A549 (cell line): Measurements from ENCODE around the gene ATP11A.

ENCODE experiments used
- CHD2 ChIP-seq: fragments of 150-350 bp; IDR thresholded peaks from 2 replicates; pipeline ENCODE4 v1.6.1; 2014; ENCODE audit warnings: low read length; ENCODE audit not compliant: partially characterized antibody
- CTCF ChIP-seq: fragments of >200 bp; sonication (Bioruptor Twin); formaldehyde crosslinking; IDR thresholded peaks from 3 replicates; pipeline ENCODE4 v1.5.1; 2016
- ELK1 ChIP-seq: fragments of 150-350 bp; IDR thresholded peaks from 2 replicates; pipeline ENCODE4 v1.6.1; 2014; ENCODE audit warnings: low read depth, mild to moderate bottlenecking, low read length
- EP300 ChIP-seq, 2 experiments: fragments of >200 bp; sonication (Bioruptor Twin); formaldehyde crosslinking; IDR thresholded peaks; 2 replicates in 1 of 2; 3 replicates in 1 of 2; pipeline ENCODE4 v1.6.1; 2016 to 2017
- HEYL ChIP-seq: fragments of 250-450 bp; sonication (Bioruptor Pico); IDR thresholded peaks from 2 replicates; pipeline ENCODE4 v1.8.0; 2021; ENCODE audit warnings: mild to moderate bottlenecking, moderate library complexity
- HMGXB4 ChIP-seq: fragments of 250-450 bp; sonication (Bioruptor Pico); IDR thresholded peaks from 2 replicates; pipeline ENCODE4 v1.5.0; 2021; ENCODE audit warnings: mild to moderate bottlenecking, moderate library complexity, borderline replicate concordance
- JUN ChIP-seq, 2 experiments: fragments of >200 bp; sonication (Bioruptor Twin); formaldehyde crosslinking; IDR thresholded peaks; 2 replicates in 1 of 2; 3 replicates in 1 of 2; pipeline ENCODE4 v1.6.1; 2016 to 2017
- MAFK ChIP-seq: fragments of 450-650 bp; IDR thresholded peaks from 2 replicates; pipeline ENCODE4 v1.6.1; 2014; ENCODE audit not compliant: partially characterized antibody
- PBX3 ChIP-seq: IDR thresholded peaks from 2 replicates; pipeline ENCODE4 v1.6.1; 2012
- POLR2A ChIP-seq: IDR thresholded peaks from 2 replicates; pipeline ENCODE4 v1.6.1; 2012; ENCODE audit warnings: mild to moderate bottlenecking, low read length
- RCOR1 ChIP-seq: fragments of 150-350 bp; IDR thresholded peaks from 2 replicates; pipeline ENCODE4 v1.6.1; 2014; ENCODE audit warnings: antibody characterized with exemption, low read length, low read depth
- SREBF2 ChIP-seq: fragments of 450-650 bp; IDR thresholded peaks from 2 replicates; pipeline ENCODE4 v1.6.1; 2014; ENCODE audit warnings: mild to moderate bottlenecking, moderate library complexity
- ZC3H11A ChIP-seq: fragments of 450-650 bp; IDR thresholded peaks from 2 replicates; pipeline ENCODE4 v1.6.1; 2014; ENCODE audit warnings: antibody characterized with exemption, mild to moderate bottlenecking
- ZFP36 ChIP-seq: fragments of 450-650 bp; IDR thresholded peaks from 2 replicates; pipeline ENCODE4 v1.6.1; 2014; ENCODE audit warnings: borderline replicate concordance; ENCODE audit not compliant: partially characterized antibody

- no peak for TF ChIP-seq CTCF
- TF ChIP-seq MAFK = no peak
- TF ChIP-seq CHD2 = no peak
- TF ChIP-seq POLR2A = no peak
- TF ChIP-seq SREBF2 = no peak
- no peak for TF ChIP-seq JUN (IDR thresholded peaks at IDR 0.05)
- no peak for TF ChIP-seq EP300 (IDR thresholded peaks at IDR 0.05)
- no peak for TF ChIP-seq HEYL
- TF ChIP-seq RCOR1 = no peak
- no peak for TF ChIP-seq ZFP36
- TF ChIP-seq PBX3 = no peak
- no peak for TF ChIP-seq ELK1
- no peak for TF ChIP-seq ZC3H11A
- no peak for TF ChIP-seq HMGXB4
Measured at GRCh38 chr13:112836940-112837339, 147.1 kb downstream of the ATP11A start.
